HEK293T (cell line): ENCODE results near the gene XCL2.
A peak's percentile ranks its signal among the peaks of the same experiment; 100 is the strongest.
"Not testable (repeated sequence)": the region's sequence is repeated elsewhere in the genome, so short reads cannot be mapped to it uniquely, and the experiment has no call there.

Source experiments
- CTCF ChIA-PET: fragments of 350-600 bp; formaldehyde crosslinking; extraction: SDS; loops from one replicate; lab custom pipeline; 2021; ENCODE audit warnings: antibody characterized with exemption, inconsistent platforms; lab: Yijun Ruan, JAX
- POLR2A ChIA-PET: fragments of 350-600 bp; formaldehyde crosslinking; extraction: SDS; loops from one replicate; lab custom pipeline; 2020; ENCODE audit warnings: antibody characterized with exemption, inconsistent platforms; lab: Yijun Ruan, JAX
- DNase-seq: peaks from one replicate; pipeline ENCODE4 v3.0.0; 2012; ENCODE audit warnings: mixed read lengths; ENCODE audit errors: extremely low spot score
- ARNT ChIP-seq: fragments of 450-650 bp; IDR thresholded peaks from 2 replicates; pipeline ENCODE4 v1.6.1; 2017; ENCODE audit warnings: mild to moderate bottlenecking
- BHLHE40 ChIP-seq: fragments of 450-650 bp; IDR thresholded peaks from 2 replicates; pipeline ENCODE4 v1.6.1; 2016; ENCODE audit warnings: mild to moderate bottlenecking, moderate library complexity, borderline replicate concordance
- CTBP1 ChIP-seq: fragments of 450-650 bp; IDR thresholded peaks from 2 replicates; pipeline ENCODE4 v1.6.1; 2016; ENCODE audit warnings: borderline replicate concordance
- ELF4 ChIP-seq: fragments of 450-650 bp; IDR thresholded peaks from 2 replicates; pipeline ENCODE4 v1.6.1; 2017; ENCODE audit warnings: antibody characterized with exemption
- FOXA1 ChIP-seq: fragments of 450-650 bp; IDR thresholded peaks from 2 replicates; pipeline ENCODE4 v1.6.1; 2016; ENCODE audit warnings: mild to moderate bottlenecking
- FOXK2 ChIP-seq: fragments of 450-650 bp; IDR thresholded peaks from 2 replicates; pipeline ENCODE4 v1.6.1; 2016; ENCODE audit warnings: mild to moderate bottlenecking
- FOXM1 ChIP-seq: fragments of 450-650 bp; IDR thresholded peaks from 2 replicates; pipeline ENCODE4 v1.6.1; 2017; ENCODE audit warnings: mild to moderate bottlenecking, borderline replicate concordance
- HDGF ChIP-seq: fragments of 450-650 bp; IDR thresholded peaks from 2 replicates; pipeline ENCODE4 v1.6.1; 2017; ENCODE audit warnings: antibody characterized with exemption, borderline replicate concordance
- L3MBTL2 ChIP-seq: fragments of 450-650 bp; conservative IDR thresholded peaks from 2 replicates; pipeline ENCODE4 v1.6.1; 2016; ENCODE audit warnings: mild to moderate bottlenecking
- LEF1 ChIP-seq: fragments of 450-650 bp; IDR thresholded peaks from 2 replicates; pipeline ENCODE4 v1.6.1; 2017; ENCODE audit warnings: mild to moderate bottlenecking, borderline replicate concordance
- NFRKB ChIP-seq: fragments of 450-650 bp; IDR thresholded peaks from 2 replicates; pipeline ENCODE4 v1.6.1; 2016; ENCODE audit warnings: mild to moderate bottlenecking, moderate library complexity
- PKNOX1 ChIP-seq: fragments of 450-650 bp; IDR thresholded peaks from 2 replicates; pipeline ENCODE4 v1.6.1; 2016
- SP1 ChIP-seq: fragments of 450-650 bp; IDR thresholded peaks from 2 replicates; pipeline ENCODE4 v1.6.1; 2017
- SUZ12 ChIP-seq: fragments of 450-650 bp; IDR thresholded peaks from 2 replicates; pipeline ENCODE4 v1.6.1; 2016; ENCODE audit warnings: mild to moderate bottlenecking
- TARDBP ChIP-seq: fragments of 450-650 bp; IDR thresholded peaks from 2 replicates; pipeline ENCODE4 v1.6.1; 2016
- ZNF384 ChIP-seq: fragments of 450-650 bp; IDR thresholded peaks from 2 replicates; pipeline ENCODE4 v1.6.1; 2016

XCL2 gene

GRCh38 chr1:168582688-168583336 is 39.0 kb upstream of the XCL2 start:
- POLR2A ChIA-PET, result no interaction called here
- CTCF ChIA-PET, result interaction anchor here (0.5 to 1.2 kb wide), 2 partner anchors 8 to 766 kb away, joined by 3 read pairs; no protein-coding TSS in a partner anchor
- TF ChIP-seq HDGF (no peak), FOXM1 (no peak), LEF1 (no peak), FOXA1 (no peak), ZNF384 (no peak), NFRKB (no peak), FOXK2 (no peak), BHLHE40 (no peak), SP1 (no peak), PKNOX1 (no peak), L3MBTL2 (no peak), ARNT (no peak), CTBP1 (no peak), ELF4 (no peak), SUZ12 (no peak), TARDBP (no peak)
- DNase-seq, result no peak

DNA sequence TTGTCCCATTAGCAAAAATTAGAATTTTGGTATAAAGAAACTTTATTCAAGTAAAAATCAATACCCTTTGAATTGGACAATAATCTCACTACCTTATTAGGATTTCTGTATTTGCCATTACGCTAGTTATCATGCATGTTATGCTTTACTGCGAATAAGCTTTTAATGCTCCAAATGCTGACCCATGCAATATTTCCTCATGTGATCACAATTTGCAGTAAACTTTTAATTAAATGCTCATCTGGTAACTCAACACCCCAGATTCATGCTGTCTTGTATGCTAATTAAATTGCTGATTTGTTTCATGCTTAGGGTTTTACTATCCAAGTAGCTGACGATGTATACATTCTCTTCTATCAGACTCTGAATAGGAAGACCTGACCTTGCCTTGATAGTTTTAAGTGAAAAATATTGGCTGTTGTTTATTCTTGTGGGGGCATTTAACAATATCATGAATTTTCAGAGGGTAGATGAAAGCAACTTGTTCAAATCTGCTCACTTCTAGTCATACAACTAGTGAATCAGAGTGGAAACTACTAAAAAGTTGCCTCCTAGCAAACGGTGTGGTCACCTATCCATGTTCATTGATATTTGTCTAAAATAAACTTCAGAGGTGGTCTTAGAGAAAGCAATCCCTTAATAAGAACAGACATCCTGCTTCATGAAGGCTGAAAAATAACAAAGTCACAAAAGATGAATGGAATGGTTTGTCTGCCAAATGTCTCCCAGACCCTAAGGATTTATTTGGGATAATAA is 38.2 kb upstream of the XCL2 start:
- no peak for DNase-seq
- CTCF ChIA-PET, result interaction anchor here (1.2 kb wide), 1 partner anchor 9 kb away, joined by 3 read pairs; no protein-coding TSS in a partner anchor

DNA sequence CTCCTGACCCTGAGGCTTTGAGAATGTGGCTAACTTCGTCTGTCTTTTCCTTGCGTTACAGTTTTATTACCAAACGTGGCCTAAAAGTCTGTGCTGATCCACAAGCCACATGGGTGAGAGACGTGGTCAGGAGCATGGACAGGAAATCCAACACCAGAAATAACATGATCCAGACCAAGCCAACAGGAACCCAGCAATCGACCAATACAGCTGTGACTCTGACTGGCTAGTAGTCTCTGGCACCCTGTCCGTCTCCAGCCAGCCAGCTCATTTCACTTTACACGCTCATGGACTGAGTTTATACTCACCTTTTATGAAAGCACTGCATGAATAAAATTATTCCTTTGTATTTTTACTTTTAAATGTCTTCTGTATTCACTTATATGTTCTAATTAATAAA is 37.2 kb upstream of the XCL2 start:
- CTCF ChIA-PET, POLR2A ChIA-PET, DNase-seq: not testable (repeated sequence)

More for the DNA sequence above, 38.2 kb upstream of the XCL2 start:
- POLR2A ChIA-PET, result no interaction called here
- TF ChIP-seq ELF4 (no peak), ARNT (no peak), TARDBP (no peak)

DNA sequence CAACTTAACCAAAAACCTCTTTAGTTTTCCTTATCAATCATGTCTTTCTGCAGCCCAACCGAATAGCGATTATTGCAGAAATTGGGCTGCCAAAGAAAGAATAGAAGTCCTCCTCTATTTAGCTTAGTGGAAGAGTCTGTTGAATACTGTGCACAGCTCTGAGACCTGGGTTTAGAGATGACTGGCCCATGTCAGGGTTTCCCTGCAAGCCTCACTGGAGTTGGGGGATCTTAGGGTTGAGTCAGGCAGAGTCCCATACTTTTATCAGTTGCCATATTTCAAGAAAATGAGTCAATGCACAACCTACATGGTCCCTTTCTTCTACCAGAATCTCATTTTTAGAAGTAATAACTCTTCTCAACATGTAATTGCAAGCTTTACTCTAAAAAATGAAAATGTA is 36.5 kb upstream of the XCL2 start:
- DNase-seq, CTCF ChIA-PET, POLR2A ChIA-PET: not testable (repeated sequence)

- POLR2A ChIA-PET, DNase-seq: not testable (repeated sequence)
- CTCF ChIA-PET, result interaction anchor here (1.4 kb wide), 1 partner anchor 139 kb away, joined by 4 read pairs; no protein-coding TSS in a partner anchor
Observed at GRCh38 chr1:168578531-168579185, 34.9 kb upstream of the XCL2 start.

GRCh38 chr1:168576245-168576688 is 32.5 kb upstream of the XCL2 start, which contains the start of gene XCL1:
TSS of gene XCL1 (plus strand) at chr1:168576605. CDS start at chr1:168576638, 33 bp downstream.
- DNase-seq, POLR2A ChIA-PET, CTCF ChIA-PET: not testable (repeated sequence)

- CTCF ChIA-PET, POLR2A ChIA-PET: not testable (repeated sequence)
- DNase-seq, result peak; percentile 36
Observed at GRCh38 chr1:168574234-168574633, 30.4 kb upstream of the XCL2 start.

GRCh38 chr1:168572633-168573032 is 28.8 kb upstream of the XCL2 start:
- POLR2A ChIA-PET, result no interaction called here

More at GRCh38 chr1:168572633-168573032, 28.8 kb upstream of the XCL2 start:
- TF ChIP-seq TARDBP (no peak), SUZ12 (no peak), NFRKB (no peak), LEF1 (no peak), ARNT (no peak), FOXA1 (no peak), FOXK2 (no peak), ZNF384 (no peak), L3MBTL2 (no peak), BHLHE40 (no peak), FOXM1 (no peak)
- CTCF ChIA-PET, result no interaction called here
- no peak for DNase-seq
